Esophagus (tissue), 2 donors: Measurements from ENCODE around the gene EVC2. TPM values are rescaled to one million over a fixed set of nuclear protein-coding genes. Genes with fewer than 3 reads are reported as not detected.
A peak's percentile ranks its signal among the peaks of the same experiment; 100 is the strongest.

Experiments used
- H3K27ac ChIP-seq, 2 donors: one replicate each; pipeline ENCODE4 v1.5.1; 2013; ENCODE audit warnings: low read depth in 2 of 2, mild to moderate bottlenecking in 2 of 2, inconsistent platforms in 1 of 2, low read length in 1 of 2, moderate library complexity in 1 of 2
- H3K27me3 ChIP-seq, 2 donors: one replicate each; pipeline ENCODE4 v1.6.1; 2013; ENCODE audit warnings: low read length in 2 of 2, control low read depth in 1 of 2, mild to moderate bottlenecking in 1 of 2; ENCODE audit not compliant: insufficient read depth in 2 of 2, control insufficient read depth in 1 of 2
- H3K36me3 ChIP-seq, 2 donors: one replicate each; pipeline ENCODE4 v1.6.1; 2013; ENCODE audit warnings: low read length in 1 of 2; ENCODE audit not compliant: control insufficient read depth in 2 of 2, insufficient read depth in 2 of 2
- H3K4me1 ChIP-seq, 2 donors: one replicate each; pipeline ENCODE4 v1.6.1; 2013; ENCODE audit warnings: low read length in 1 of 2; ENCODE audit not compliant: control insufficient read depth in 2 of 2, insufficient read depth in 2 of 2
- H3K4me3 ChIP-seq, 2 donors: one replicate each; pipeline ENCODE4 v1.5.1; 2013; ENCODE audit warnings: low read length in 2 of 2, mild to moderate bottlenecking in 2 of 2, low read depth in 1 of 2, moderate library complexity in 1 of 2
- H3K9me3 ChIP-seq, 2 donors: one replicate each; pipeline ENCODE4 v1.6.1; 2013; ENCODE audit warnings: mild to moderate bottlenecking in 2 of 2, low read depth in 1 of 2, low read length in 1 of 2, moderate library complexity in 1 of 2; ENCODE audit not compliant: control insufficient read depth in 2 of 2, insufficient read depth in 1 of 2
- WGBS, 2 donors: extraction: QIAGEN DNeasy Blood & Tissue Kit; methylation state at CpG; one replicate each; pipeline ENCODE4 v1.1.7; 2013; 5-methylcytosine and 5-hydroxymethylcytosine counted together
- polyA plus RNA-seq, 2 donors: library from polyadenylated mRNA; stranded (reverse); fragments of 200-250 nt; gene quantifications; one replicate each; pipeline ENCODE4 v1.2.3, GENCODE V29; 2013
- donor health status: healthy with polysubstance abuse.
- donor health status: Bipolar disorder and iron deficiency.

EVC2 gene
- 1 to 10 TPM; 1.6 to 2.0 TPM for polyA plus RNA-seq

GRCh38 chr4:5708449-5709206 lies at the start of gene EVC2:
EVC2 (minus strand) TSS chr4:5708559; CDS start chr4:5708513, 46 bp downstream.
- Histone ChIP-seq H3K36me3 (peaks cover 0 to 2% of the 10 kb centered on the region in 2 donors), H3K27me3 (no peaks in the 10 kb centered on the region), H3K4me1 (peaks cover 11 to 21% of the 10 kb centered on the region in 2 donors), H3K4me3 (peak within 1 kb of the TSS; percentile 59), H3K27ac (peak within 1 kb of the TSS; percentile 44 to 82), H3K9me3 (no peaks in the 10 kb centered on the region)
- 11 to 13% methylated on average over 55 to 57 of the region's 57 CpGs for WGBS, 2 donors

DNA sequence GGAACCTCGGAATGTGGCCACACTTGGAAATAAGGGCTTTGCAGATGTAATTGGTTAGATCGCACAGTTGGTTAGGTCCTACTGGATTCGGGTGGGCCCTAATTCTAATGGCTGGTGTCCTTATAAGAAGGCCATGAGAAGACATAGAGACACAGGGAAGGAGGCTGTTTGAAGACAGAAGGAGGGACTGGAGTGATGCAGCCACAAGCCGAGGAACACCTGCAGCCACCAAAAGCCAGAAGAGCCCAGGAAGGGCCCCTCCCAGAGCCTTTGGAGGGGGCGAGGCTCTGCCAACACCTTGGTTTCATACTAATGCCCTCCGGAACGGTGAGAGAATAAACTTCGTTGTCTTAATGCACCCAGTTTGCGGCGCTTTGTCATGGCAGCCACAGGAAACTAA lies 49.6 kb upstream of the EVC2 start:
- peaks cover 0 to 11% of the 10 kb centered on the region in 2 donors for H3K4me1 ChIP-seq
- H3K4me3 ChIP-seq: no peak overlapping the region
- H3K36me3 ChIP-seq: peaks cover 2 to 24% of the 10 kb centered on the region in 2 donors
- H3K27ac ChIP-seq: peak overlapping the region; percentile 85 to 92
- no peaks in the 10 kb centered on the region for H3K27me3 ChIP-seq
- peaks cover 0 to 4% of the 10 kb centered on the region in 2 donors for H3K9me3 ChIP-seq
- WGBS, 2 donors: 87 to 92% methylated on average over 10 of the region's 10 CpGs

DNA sequence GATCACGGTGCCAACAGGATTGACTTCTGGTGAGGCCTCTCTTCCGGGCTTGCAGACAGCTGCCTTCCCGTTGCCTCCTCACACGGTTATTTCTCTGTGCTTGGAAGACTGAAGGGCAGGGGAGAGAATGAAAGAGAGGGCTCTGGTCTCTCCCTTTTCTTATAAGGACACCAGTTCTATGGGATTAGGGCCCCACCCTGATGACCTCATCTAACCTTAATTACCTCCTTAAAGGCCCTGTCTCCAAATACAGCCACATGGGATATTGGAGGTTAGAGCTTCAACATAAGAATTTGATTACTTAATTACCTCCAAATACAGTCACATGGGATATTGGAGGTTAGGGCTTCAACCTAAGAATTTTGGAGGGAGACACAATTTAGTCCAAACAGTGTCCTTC lies 49.2 kb upstream of the EVC2 start:
- Histone ChIP-seq H3K27me3 (no peaks in the 10 kb centered on the region), H3K4me3 (no peak overlapping the region), H3K27ac (peak overlapping the region in 1 of 2 donors; percentile 92), H3K9me3 (peaks cover 0 to 4% of the 10 kb centered on the region in 2 donors), H3K4me1 (peaks cover 0 to 11% of the 10 kb centered on the region in 2 donors), H3K36me3 (peaks cover 2 to 26% of the 10 kb centered on the region in 2 donors)
- 90 to 93% methylated on average over 4 of the region's 4 CpGs for WGBS, 2 donors

GRCh38 chr4:5757091-5757490 lies 48.7 kb upstream of the EVC2 start:
- H3K27me3 ChIP-seq: no peaks in the 10 kb centered on the region
- H3K4me3 ChIP-seq: no peak overlapping the region
- peaks cover 2 to 26% of the 10 kb centered on the region in 2 donors for H3K36me3 ChIP-seq
- no peak overlapping the region for H3K27ac ChIP-seq
- peaks cover 0 to 4% of the 10 kb centered on the region in 2 donors for H3K9me3 ChIP-seq
- peaks cover 0 to 11% of the 10 kb centered on the region in 2 donors for H3K4me1 ChIP-seq
- 92 to 94% methylated on average over 7 of the region's 7 CpGs for WGBS, 2 donors

DNA sequence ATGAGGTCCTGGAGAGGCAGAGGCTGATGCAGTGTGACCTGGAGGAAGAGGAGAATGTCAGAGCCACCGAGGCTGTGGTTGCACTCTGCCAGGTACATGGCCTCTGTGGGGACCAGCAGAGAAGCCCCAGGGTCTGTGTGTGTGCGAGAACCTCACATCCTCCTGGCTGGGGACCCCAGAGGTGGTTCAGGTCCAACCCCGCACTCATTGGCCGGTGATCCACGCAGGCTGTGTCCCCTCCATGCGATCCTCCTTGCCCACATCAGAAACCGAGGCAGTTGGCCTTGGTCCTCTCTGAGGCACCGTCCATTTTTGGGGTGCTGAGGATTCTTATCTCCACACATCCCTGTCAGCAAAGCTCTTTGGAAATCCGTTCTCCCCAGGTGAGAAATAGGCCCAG lies 47.9 kb upstream of the EVC2 start:
- H3K36me3 ChIP-seq: peaks cover 2 to 26% of the 10 kb centered on the region in 2 donors
- H3K4me1 ChIP-seq: peaks cover 0 to 11% of the 10 kb centered on the region in 2 donors

GRCh38 chr4:5755679-5756078 lies 47.3 kb upstream of the EVC2 start:
- Histone ChIP-seq H3K27me3 (no peaks in the 10 kb centered on the region), H3K9me3 (peaks cover 0 to 4% of the 10 kb centered on the region in 2 donors), H3K36me3 (peaks cover 2 to 26% of the 10 kb centered on the region in 2 donors), H3K4me1 (peaks cover 0 to 8% of the 10 kb centered on the region in 2 donors), H3K27ac (no peak overlapping the region), H3K4me3 (no peak overlapping the region)
- 72 to 83% methylated on average over 6 to 7 of the region's 7 CpGs for WGBS, 2 donors

More for the DNA sequence above, 47.9 kb upstream of the EVC2 start:
- Histone ChIP-seq H3K9me3 (peaks cover 0 to 4% of the 10 kb centered on the region in 2 donors), H3K4me3 (no peak overlapping the region), H3K27me3 (no peaks in the 10 kb centered on the region), H3K27ac (no peak overlapping the region)
- 94 to 96% methylated on average over 9 of the region's 9 CpGs for WGBS, 2 donors

- peaks cover 0 to 8% of the 10 kb centered on the region in 2 donors for H3K4me1 ChIP-seq
- H3K9me3 ChIP-seq: peaks cover 0 to 4% of the 10 kb centered on the region in 2 donors
- WGBS, 2 donors: 92 to 96% methylated on average over 16 of the region's 16 CpGs
- no peaks in the 10 kb centered on the region for H3K27me3 ChIP-seq
- H3K4me3 ChIP-seq: no peak overlapping the region
- no peak overlapping the region for H3K27ac ChIP-seq
- H3K36me3 ChIP-seq: peaks cover 2 to 26% of the 10 kb centered on the region in 2 donors
Measured at GRCh38 chr4:5755161-5755560, 46.8 kb upstream of the EVC2 start.

GRCh38 chr4:5754529-5754881 lies 46.1 kb upstream of the EVC2 start:
- H3K4me3 ChIP-seq: no peak overlapping the region
- peaks cover 0 to 8% of the 10 kb centered on the region in 2 donors for H3K4me1 ChIP-seq
- H3K9me3 ChIP-seq: peaks cover 0 to 4% of the 10 kb centered on the region in 2 donors
- no peak overlapping the region for H3K27ac ChIP-seq
- H3K36me3 ChIP-seq: peaks cover 2 to 28% of the 10 kb centered on the region in 2 donors
- WGBS, 2 donors: 97% methylated on average over 8 of the region's 8 CpGs
- H3K27me3 ChIP-seq: no peaks in the 10 kb centered on the region

- Histone ChIP-seq H3K27me3 (no peaks in the 10 kb centered on the region), H3K36me3 (peaks cover 2 to 30% of the 10 kb centered on the region in 2 donors), H3K9me3 (peaks cover 0 to 4% of the 10 kb centered on the region in 2 donors), H3K4me3 (no peak overlapping the region), H3K27ac (peak overlapping the region in 1 of 2 donors; percentile 38), H3K4me1 (peaks cover 0 to 4% of the 10 kb centered on the region in 2 donors)
- 72 to 76% methylated on average over 19 of the region's 19 CpGs for WGBS, 2 donors
Measured at GRCh38 chr4:5753766-5754528, 45.6 kb upstream of the EVC2 start.
